Measurements from ENCODE around the gene PPP1R10. TPM values are rescaled to one million over a fixed set of nuclear protein-coding genes. Genes with fewer than 3 reads are reported as not detected.

PPP1R10 gene
- total and polyA plus RNA-seq, 4 donors, result 26.0 to 56.9 (median 45.9) TPM

DNA sequence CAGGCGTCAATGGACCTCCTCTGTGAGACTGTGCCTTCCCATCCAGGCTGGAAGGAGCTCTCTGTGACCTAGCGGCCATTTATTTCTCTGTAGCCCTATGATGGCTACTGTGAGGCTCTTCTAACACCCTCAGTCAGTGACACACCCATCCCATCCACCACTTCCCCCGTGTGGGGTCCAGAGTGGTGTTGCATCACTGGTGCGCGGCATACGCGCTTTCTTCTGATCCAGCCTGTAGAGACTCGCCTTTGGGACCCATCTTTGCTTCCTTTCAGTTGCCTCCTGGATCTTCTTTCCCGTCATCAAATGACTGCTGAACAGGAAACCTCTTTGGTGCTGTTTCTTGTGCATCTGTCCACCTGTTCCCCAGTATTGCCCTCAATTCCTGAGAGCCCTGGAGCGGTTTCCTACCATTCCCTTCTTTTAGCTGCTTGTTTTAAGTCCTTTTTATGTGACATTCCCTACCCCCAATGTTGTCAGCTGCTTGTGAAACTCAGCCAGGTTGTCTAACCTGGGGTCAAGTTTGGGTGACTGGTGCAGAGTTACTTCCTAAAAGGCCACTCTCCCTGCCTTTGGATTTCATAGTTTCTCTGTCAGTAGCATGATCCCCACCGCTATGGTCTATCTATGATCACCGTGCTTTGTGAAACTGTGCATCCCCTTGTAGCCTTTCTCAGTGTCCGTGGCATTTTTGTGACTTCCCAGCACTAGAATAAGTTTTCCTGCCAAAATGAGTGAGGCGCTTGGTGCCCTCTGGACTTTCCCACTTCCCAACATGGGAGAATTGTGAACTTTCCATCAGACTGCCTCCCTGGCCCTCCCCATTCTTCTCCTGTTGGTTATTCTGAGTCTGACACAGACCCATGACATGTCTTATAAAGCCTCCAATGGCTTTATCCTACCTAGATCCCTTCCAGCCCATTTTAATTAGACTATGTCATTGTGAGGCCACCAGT is 54.3 kb downstream of the PPP1R10 start:
- Histone ChIP-seq H3K36me3 (ENCODE audit: control insufficient read depth, insufficient read depth, low read length) (peaks cover 19% of the 10 kb centered on the region), H3K4me3 (ENCODE audit: low read depth, low read length) (no peak overlapping the region), H3K27me3 (ENCODE audit: control insufficient read depth, insufficient read depth, low read length) (no peaks in the 10 kb centered on the region), H3K27ac (ENCODE audit: low read depth, low read length) (no peak overlapping the region), H3K9me3 (ENCODE audit: control insufficient read depth, insufficient read depth, low read length) (no peaks in the 10 kb centered on the region), H3K4me1 (ENCODE audit: control insufficient read depth, insufficient read depth, low read length) (peaks cover 5% of the 10 kb centered on the region)
- 96% methylated on average over 14 of the region's 14 CpGs for WGBS (ENCODE audit: insufficient coverage)
- no peak for DNase-seq (ENCODE audit: low read depth in 4 of 6, low spot score in 6 of 6)

DNA sequence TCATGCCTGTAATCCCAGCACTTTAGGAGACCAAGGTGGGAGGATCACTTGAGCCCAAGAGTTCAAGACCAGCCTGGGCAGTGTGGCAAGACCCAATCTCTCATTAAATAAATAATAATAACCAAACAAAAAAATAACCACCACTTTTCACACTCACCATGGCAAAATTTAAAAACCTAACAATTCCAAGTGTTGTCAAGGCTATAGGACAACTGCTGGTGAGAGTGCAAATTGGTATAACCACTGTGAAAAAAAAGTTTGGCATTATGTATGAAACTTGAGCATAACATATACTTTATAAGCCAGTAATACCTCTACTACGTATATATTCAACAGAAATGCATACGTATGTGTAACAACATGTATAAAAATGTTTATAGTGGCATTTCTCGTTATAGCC is 56.1 kb downstream of the PPP1R10 start:
- Histone ChIP-seq H3K27me3 (ENCODE audit: control insufficient read depth, insufficient read depth, low read length) (no peaks in the 10 kb centered on the region), H3K4me3 (ENCODE audit: low read depth, low read length) (no peak overlapping the region), H3K4me1 (ENCODE audit: control insufficient read depth, insufficient read depth, low read length) (peaks cover 5% of the 10 kb centered on the region), H3K9me3 (ENCODE audit: control insufficient read depth, insufficient read depth, low read length) (no peaks in the 10 kb centered on the region), H3K27ac (ENCODE audit: low read depth, low read length) (no peak overlapping the region), H3K36me3 (ENCODE audit: control insufficient read depth, insufficient read depth, low read length) (peaks cover 19% of the 10 kb centered on the region)
- WGBS (ENCODE audit: insufficient coverage), result no CpG with 5 or more reads among the region's 3 CpGs
- no peak for DNase-seq (ENCODE audit: low read depth in 4 of 6, low spot score in 6 of 6)

DNA sequence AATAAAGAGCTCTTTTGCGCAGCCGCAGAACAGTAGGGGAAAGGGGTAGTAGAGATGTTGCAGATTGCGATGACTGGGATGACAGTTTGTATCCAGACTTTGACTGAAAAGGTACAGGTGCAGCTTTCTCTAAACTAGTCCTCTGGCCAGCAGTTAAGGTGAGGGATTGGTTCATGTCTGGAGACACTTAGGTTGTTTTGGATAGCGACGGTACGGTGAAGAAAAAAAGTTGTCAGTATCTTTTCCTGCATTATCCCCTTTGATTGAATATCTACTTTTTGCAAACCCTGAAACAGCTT is 59.4 kb downstream of the PPP1R10 start:
- no peak for DNase-seq (ENCODE audit: low read depth in 4 of 6, low spot score in 6 of 6)
- 0% methylated on average over 3 of the region's 6 CpGs for WGBS (ENCODE audit: insufficient coverage)

DNA sequence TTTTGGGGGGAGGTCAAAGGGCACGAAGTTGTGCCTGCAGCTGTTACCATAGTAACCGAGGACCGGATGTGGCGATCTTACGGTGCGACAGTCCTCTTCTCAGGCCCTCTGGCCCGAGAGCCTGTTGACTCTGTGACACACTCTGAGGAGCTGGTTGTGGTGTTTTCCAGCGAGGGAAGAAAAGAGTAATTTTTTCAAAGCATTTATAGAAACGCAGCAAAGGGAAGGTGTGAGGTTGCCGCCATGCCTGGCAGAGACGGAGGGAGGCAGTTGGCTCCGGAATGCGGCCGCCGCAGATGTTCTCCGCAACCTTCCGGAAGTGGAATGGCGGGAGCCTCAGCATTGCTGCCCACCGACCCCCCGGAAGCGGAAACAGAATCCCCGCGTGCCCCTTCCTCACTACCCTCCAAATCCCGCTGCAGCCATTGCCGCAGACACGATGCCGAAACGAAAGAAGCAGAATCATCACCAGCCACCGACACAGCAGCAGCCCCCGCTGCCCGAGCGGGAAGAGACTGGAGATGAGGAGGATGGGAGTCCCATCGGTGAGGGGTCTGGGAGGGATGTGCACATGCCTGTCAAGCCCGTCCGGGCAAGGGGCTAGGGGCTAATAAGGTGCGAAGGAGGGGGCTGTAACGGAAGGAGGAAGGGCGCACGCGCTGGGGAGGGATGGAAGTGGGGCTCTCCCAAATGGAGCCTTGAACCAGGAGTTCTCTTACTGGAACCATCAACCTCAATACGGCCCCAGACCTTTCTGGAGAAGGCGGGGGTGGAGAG is 59.9 kb downstream of the PPP1R10 start, which contains the start of gene PRR3:
Gene PRR3, plus strand, starts transcription at position 390 of the 777 bp plus-strand sequence. Its CDS starts 50 bp downstream, at position 440.
- peak; percentile 87 to 99 (median 94) for DNase-seq (ENCODE audit: low read depth in 4 of 6, low spot score in 6 of 6)
- Histone ChIP-seq H3K27me3 (ENCODE audit: control insufficient read depth, insufficient read depth, low read length) (no peaks in the 10 kb centered on the region), H3K36me3 (ENCODE audit: control insufficient read depth, insufficient read depth, low read length) (peaks cover 23% of the 10 kb centered on the region), H3K4me3 (ENCODE audit: low read depth, low read length) (peak within 1 kb of the TSS; percentile 100), H3K9me3 (ENCODE audit: control insufficient read depth, insufficient read depth, low read length) (no peaks in the 10 kb centered on the region), H3K27ac (ENCODE audit: low read depth, low read length) (peak within 1 kb of the TSS; percentile 100), H3K4me1 (ENCODE audit: control insufficient read depth, insufficient read depth, low read length) (peaks cover 16% of the 10 kb centered on the region)
- 0% methylated on average over 31 of the region's 42 CpGs for WGBS (ENCODE audit: insufficient coverage)

More for the DNA sequence above, 59.4 kb downstream of the PPP1R10 start:
- no peaks in the 10 kb centered on the region for H3K9me3 ChIP-seq (ENCODE audit: control insufficient read depth, insufficient read depth, low read length)
- H3K27ac ChIP-seq (ENCODE audit: low read depth, low read length), result peak overlapping the region; percentile 100
- H3K4me3 ChIP-seq (ENCODE audit: low read depth, low read length), result peak overlapping the region; percentile 100
- H3K4me1 ChIP-seq (ENCODE audit: control insufficient read depth, insufficient read depth, low read length), result peaks cover 16% of the 10 kb centered on the region
- H3K27me3 ChIP-seq (ENCODE audit: control insufficient read depth, insufficient read depth, low read length), result no peaks in the 10 kb centered on the region
- peaks cover 23% of the 10 kb centered on the region for H3K36me3 ChIP-seq (ENCODE audit: control insufficient read depth, insufficient read depth, low read length)

DNA sequence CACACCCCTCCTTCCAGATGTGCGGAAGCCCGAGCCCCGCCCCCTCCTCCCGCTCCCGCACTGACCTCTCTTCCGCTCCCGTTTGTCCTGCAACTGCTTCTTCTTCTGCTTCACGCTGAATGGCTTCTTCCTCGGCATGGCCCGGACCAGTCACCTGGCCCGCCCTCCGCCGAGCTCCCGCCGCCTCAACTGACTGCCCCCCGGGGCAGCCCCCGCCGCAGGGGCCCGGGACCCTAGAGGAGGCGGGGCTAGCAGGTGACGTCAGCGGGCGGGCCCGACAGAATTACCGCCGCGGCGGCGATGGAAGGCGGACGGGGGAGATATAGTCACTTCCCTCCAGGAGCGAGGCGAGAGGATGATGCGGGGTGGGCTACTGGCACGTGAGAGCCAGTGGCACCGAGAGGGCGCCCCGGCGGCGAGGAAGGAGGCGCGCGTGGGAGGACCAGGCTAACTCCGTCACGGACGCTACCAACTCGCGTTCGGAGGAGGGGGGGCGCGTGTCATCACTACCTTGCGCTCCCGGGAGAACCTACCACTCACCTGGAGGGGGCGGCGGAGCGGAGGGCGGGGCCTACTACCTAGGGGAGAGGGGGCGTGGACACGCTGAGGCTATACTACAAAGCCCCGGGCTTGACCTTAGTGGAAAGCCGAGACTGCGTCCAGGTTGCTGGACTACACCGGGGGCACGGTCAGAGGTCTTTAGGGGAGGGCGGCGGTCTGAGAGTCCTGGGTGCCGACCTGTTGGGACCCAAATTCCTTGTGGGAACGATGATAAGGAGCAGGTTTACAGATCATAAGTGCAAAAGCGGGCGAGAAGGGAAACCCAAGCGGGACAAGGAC is 60.8 kb downstream of the PPP1R10 start, which contains the start of gene GNL1:
Gene GNL1, minus strand, starts transcription at position 424 of the 840 bp plus-strand sequence. Its CDS starts 286 bp downstream, at position 138.
- Histone ChIP-seq H3K9me3 (ENCODE audit: control insufficient read depth, insufficient read depth, low read length) (no peaks in the 10 kb centered on the region), H3K4me3 (ENCODE audit: low read depth, low read length) (peak within 1 kb of the TSS; percentile 100), H3K27me3 (ENCODE audit: control insufficient read depth, insufficient read depth, low read length) (no peaks in the 10 kb centered on the region), H3K36me3 (ENCODE audit: control insufficient read depth, insufficient read depth, low read length) (peaks cover 23% of the 10 kb centered on the region), H3K27ac (ENCODE audit: low read depth, low read length) (peak within 1 kb of the TSS; percentile 100), H3K4me1 (ENCODE audit: control insufficient read depth, insufficient read depth, low read length) (peaks cover 16% of the 10 kb centered on the region)
- peak; percentile 83 to 98 (median 87) for DNase-seq (ENCODE audit: low read depth in 4 of 6, low spot score in 6 of 6)
- WGBS (ENCODE audit: insufficient coverage), result 0% methylated on average over 66 of the region's 71 CpGs

DNA sequence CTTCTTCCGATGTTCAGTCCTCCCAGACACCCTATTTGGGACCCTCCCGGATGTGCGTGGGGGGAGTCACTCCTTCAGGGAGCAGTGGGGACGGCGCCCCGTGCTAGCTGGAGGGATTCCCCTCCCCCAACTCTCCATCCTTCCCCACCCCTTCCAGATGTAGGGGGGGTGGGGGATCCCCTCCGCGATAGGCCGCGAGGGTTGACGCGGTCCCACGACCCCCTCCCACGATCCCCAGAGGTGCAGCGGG is 61.3 kb downstream of the PPP1R10 start:
- H3K27ac ChIP-seq (ENCODE audit: low read depth, low read length), result peak overlapping the region; percentile 100
- DNase-seq (ENCODE audit: low read depth in 4 of 6, low spot score in 6 of 6), result peak in 3 of 6 donors; percentile 36 to 87 (median 65)
- no peaks in the 10 kb centered on the region for H3K9me3 ChIP-seq (ENCODE audit: control insufficient read depth, insufficient read depth, low read length)
- peaks cover 16% of the 10 kb centered on the region for H3K4me1 ChIP-seq (ENCODE audit: control insufficient read depth, insufficient read depth, low read length)
- H3K36me3 ChIP-seq (ENCODE audit: control insufficient read depth, insufficient read depth, low read length), result peaks cover 27% of the 10 kb centered on the region
- peak overlapping the region; percentile 100 for H3K4me3 ChIP-seq (ENCODE audit: low read depth, low read length)
- WGBS (ENCODE audit: insufficient coverage), result 0% methylated on average over 7 of the region's 15 CpGs
- H3K27me3 ChIP-seq (ENCODE audit: control insufficient read depth, insufficient read depth, low read length), result no peaks in the 10 kb centered on the region

DNA sequence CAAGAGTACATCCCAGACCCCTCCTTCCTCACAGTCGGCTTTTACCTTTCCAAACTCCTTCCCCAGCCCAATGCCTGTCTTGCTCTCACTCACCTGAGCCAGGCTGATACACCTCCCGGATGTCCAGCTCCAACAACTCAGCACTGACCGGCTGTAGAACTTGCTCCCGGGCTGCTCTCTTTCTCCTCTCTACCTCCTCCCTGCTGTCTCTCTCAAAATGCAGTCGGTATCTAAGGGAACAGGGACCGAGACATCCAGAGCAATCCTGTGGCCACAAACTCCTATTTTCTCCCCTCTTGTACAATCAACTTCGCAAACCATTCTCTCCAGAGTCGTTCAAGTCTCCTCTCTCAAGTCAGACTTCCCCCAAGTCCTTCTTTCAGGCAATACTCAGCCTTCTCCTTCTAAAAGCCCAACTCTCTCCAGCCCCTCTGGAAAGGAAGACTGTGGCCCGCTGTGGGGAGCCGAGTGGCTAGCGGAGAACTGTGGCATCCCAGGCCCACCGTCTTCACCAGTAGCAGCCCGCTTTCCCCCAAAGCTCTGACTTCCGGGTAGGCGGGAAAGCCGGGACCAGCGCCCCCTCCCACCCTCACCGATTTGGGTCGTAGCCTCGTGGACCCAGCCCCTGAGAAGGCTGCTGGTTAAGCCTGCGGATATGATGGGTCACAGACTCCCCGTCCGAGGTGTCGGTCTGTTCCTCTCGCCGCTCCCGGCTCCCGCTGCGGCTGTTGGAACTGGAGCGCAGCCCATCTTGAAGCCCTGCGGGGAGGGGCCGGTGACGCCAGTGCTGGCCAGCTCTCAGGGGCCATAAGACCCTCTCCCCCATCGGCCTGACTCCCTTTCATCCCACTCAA is 61.9 kb downstream of the PPP1R10 start:
- no peaks in the 10 kb centered on the region for H3K27me3 ChIP-seq (ENCODE audit: control insufficient read depth, insufficient read depth, low read length)
- peak overlapping the region; percentile 100 for H3K27ac ChIP-seq (ENCODE audit: low read depth, low read length)
- H3K4me3 ChIP-seq (ENCODE audit: low read depth, low read length), result peak overlapping the region; percentile 100
- 10% methylated on average over 34 of the region's 34 CpGs for WGBS (ENCODE audit: insufficient coverage)
- H3K9me3 ChIP-seq (ENCODE audit: control insufficient read depth, insufficient read depth, low read length), result no peaks in the 10 kb centered on the region
- peak in 2 of 6 donors; percentile 52 to 85 for DNase-seq (ENCODE audit: low read depth in 4 of 6, low spot score in 6 of 6)
- H3K4me1 ChIP-seq (ENCODE audit: control insufficient read depth, insufficient read depth, low read length), result peaks cover 16% of the 10 kb centered on the region
- H3K36me3 ChIP-seq (ENCODE audit: control insufficient read depth, insufficient read depth, low read length), result peaks cover 32% of the 10 kb centered on the region

DNA sequence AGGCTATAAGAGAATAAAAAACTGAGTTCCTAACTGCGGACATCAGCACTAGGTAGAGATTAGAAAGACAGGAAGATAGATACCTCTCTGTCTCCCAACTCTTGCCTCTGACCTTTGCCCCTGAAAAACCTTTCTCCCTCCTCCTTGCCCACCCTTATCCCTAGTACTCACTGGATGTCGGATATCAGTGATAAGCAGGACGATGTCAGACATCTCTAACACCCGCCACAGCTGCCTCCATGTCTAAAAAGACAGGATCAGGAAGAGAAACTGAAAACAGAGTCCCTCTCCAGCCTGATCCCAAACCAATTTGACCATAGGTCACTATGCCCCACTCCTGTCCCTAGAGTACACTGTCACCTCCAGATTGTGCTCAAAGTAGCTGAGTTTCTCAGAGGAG is 62.6 kb downstream of the PPP1R10 start:
- H3K4me1 ChIP-seq (ENCODE audit: control insufficient read depth, insufficient read depth, low read length), result peaks cover 16% of the 10 kb centered on the region
- no peak overlapping the region for H3K4me3 ChIP-seq (ENCODE audit: low read depth, low read length)
- DNase-seq (ENCODE audit: low read depth in 4 of 6, low spot score in 6 of 6), result no peak
- H3K36me3 ChIP-seq (ENCODE audit: control insufficient read depth, insufficient read depth, low read length), result peaks cover 40% of the 10 kb centered on the region
- no peak overlapping the region for H3K27ac ChIP-seq (ENCODE audit: low read depth, low read length)
- H3K27me3 ChIP-seq (ENCODE audit: control insufficient read depth, insufficient read depth, low read length), result no peaks in the 10 kb centered on the region
- H3K9me3 ChIP-seq (ENCODE audit: control insufficient read depth, insufficient read depth, low read length), result no peaks in the 10 kb centered on the region
- WGBS (ENCODE audit: insufficient coverage), result 90% methylated on average over 4 of the region's 4 CpGs

All from spinal cord (tissue), 10 donors.